ENCODE results near the gene OR5T1. TPM values are rescaled to one million over a fixed set of nuclear protein-coding genes. Genes with fewer than 3 reads are reported as not detected.

OR5T1 gene
- not detected in 3 replicates for total RNA-seq

- H3K36me3 Mint-ChIP-seq, result no peaks in the 10 kb centered on the region
- H3K4me1 Mint-ChIP-seq, result no peaks in the 10 kb centered on the region
- H3K27me3 Mint-ChIP-seq (ENCODE audit: low read depth), result no peaks in the 10 kb centered on the region
- peaks cover 11% of the 10 kb centered on the region for H3K9me3 Mint-ChIP-seq
- H3K27ac Mint-ChIP-seq, result no peak within 1 kb of the TSS
- H3K4me3 Mint-ChIP-seq, result no peak within 1 kb of the TSS
- no peak for TF ChIP-seq CTCF (IDR thresholded peaks at IDR 0.05; ENCODE audit: unreplicated experiment)
- DNase-seq (ENCODE audit: low spot score in 2 of 2, unreplicated experiment in 2 of 2), result no peak
Observed at GRCh38 chr11:56273854-56274253, at the start of gene OR5T1. TSS of gene OR5T1 (plus strand) at chr11:56274154. CDS start at chr11:56275639, 1,485 bp downstream.

- no peak for TF ChIP-seq CTCF (IDR thresholded peaks at IDR 0.05; ENCODE audit: unreplicated experiment)
- H3K36me3 Mint-ChIP-seq, result no peaks in the 10 kb centered on the region
- H3K9me3 Mint-ChIP-seq, result peaks cover 16% of the 10 kb centered on the region
- H3K4me3 Mint-ChIP-seq, result no peak within 1 kb of the TSS
- no peak for DNase-seq (ENCODE audit: low spot score in 2 of 2, unreplicated experiment in 2 of 2)
- no peaks in the 10 kb centered on the region for H3K27me3 Mint-ChIP-seq (ENCODE audit: low read depth)
- no peak within 1 kb of the TSS for H3K27ac Mint-ChIP-seq
- no peaks in the 10 kb centered on the region for H3K4me1 Mint-ChIP-seq
Observed at GRCh38 chr11:56234155-56234554, 39.8 kb upstream of the OR5T1 start, which contains the start of gene OR5T2. TSS of gene OR5T2 (minus strand) at chr11:56234255. CDS start at chr11:56233062, 1,193 bp downstream.

- no peak for TF ChIP-seq CTCF (IDR thresholded peaks at IDR 0.05; ENCODE audit: unreplicated experiment)
- Mint-ChIP-seq H3K27me3 (ENCODE audit: low read depth) (no peaks in the 10 kb centered on the region), H3K36me3 (no peaks in the 10 kb centered on the region), H3K4me3 (no peak within 1 kb of the TSS), H3K27ac (no peak within 1 kb of the TSS), H3K4me1 (no peaks in the 10 kb centered on the region), H3K9me3 (peaks cover 12% of the 10 kb centered on the region)
- DNase-seq (ENCODE audit: low spot score in 2 of 2, unreplicated experiment in 2 of 2), result no peak
Observed at GRCh38 chr11:56251954-56252353, 22.0 kb upstream of the OR5T1 start, which contains the start of gene OR5T3. TSS of gene OR5T3 (plus strand) at chr11:56252254. CDS start at chr11:56252254, 0 bp downstream.

GRCh38 chr11:56271092-56271491 lies 2.9 kb upstream of the OR5T1 start:
- Mint-ChIP-seq H3K4me3 (no peak overlapping the region), H3K9me3 (peaks cover 23% of the 10 kb centered on the region), H3K4me1 (no peaks in the 10 kb centered on the region), H3K27ac (no peak overlapping the region), H3K27me3 (ENCODE audit: low read depth) (no peaks in the 10 kb centered on the region), H3K36me3 (no peaks in the 10 kb centered on the region)
- no peak for DNase-seq (ENCODE audit: low spot score in 2 of 2, unreplicated experiment in 2 of 2)
- no peak for TF ChIP-seq CTCF (IDR thresholded peaks at IDR 0.05; ENCODE audit: unreplicated experiment)

- Mint-ChIP-seq H3K36me3 (no peaks in the 10 kb centered on the region), H3K9me3 (no peaks in the 10 kb centered on the region), H3K27ac (no peak within 1 kb of the TSS), H3K4me3 (no peak within 1 kb of the TSS), H3K27me3 (ENCODE audit: low read depth) (no peaks in the 10 kb centered on the region), H3K4me1 (no peaks in the 10 kb centered on the region)
- DNase-seq (ENCODE audit: low spot score in 2 of 2, unreplicated experiment in 2 of 2), result no peak
- no peak for TF ChIP-seq CTCF (IDR thresholded peaks at IDR 0.05; ENCODE audit: unreplicated experiment)
Observed at GRCh38 chr11:56292154-56292553, 18.2 kb downstream of the OR5T1 start, which contains the start of gene OR8H1. TSS of gene OR8H1 (minus strand) at chr11:56292254. CDS start at chr11:56291062, 1,192 bp downstream.

- no peak for DNase-seq (ENCODE audit: low spot score in 2 of 2, unreplicated experiment in 2 of 2)
- Mint-ChIP-seq H3K9me3 (no peaks in the 10 kb centered on the region), H3K27me3 (ENCODE audit: low read depth) (no peaks in the 10 kb centered on the region), H3K4me3 (no peak overlapping the region), H3K27ac (no peak overlapping the region), H3K36me3 (no peaks in the 10 kb centered on the region), H3K4me1 (no peaks in the 10 kb centered on the region)
- TF ChIP-seq CTCF (IDR thresholded peaks at IDR 0.05; ENCODE audit: unreplicated experiment), result no peak
Observed at GRCh38 chr11:56296898-56297297, 22.9 kb downstream of the OR5T1 start.
